ENCODE results near the gene PTER.

Gene PTER, protein sequence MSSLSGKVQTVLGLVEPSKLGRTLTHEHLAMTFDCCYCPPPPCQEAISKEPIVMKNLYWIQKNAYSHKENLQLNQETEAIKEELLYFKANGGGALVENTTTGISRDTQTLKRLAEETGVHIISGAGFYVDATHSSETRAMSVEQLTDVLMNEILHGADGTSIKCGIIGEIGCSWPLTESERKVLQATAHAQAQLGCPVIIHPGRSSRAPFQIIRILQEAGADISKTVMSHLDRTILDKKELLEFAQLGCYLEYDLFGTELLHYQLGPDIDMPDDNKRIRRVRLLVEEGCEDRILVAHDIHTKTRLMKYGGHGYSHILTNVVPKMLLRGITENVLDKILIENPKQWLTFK

DNA sequence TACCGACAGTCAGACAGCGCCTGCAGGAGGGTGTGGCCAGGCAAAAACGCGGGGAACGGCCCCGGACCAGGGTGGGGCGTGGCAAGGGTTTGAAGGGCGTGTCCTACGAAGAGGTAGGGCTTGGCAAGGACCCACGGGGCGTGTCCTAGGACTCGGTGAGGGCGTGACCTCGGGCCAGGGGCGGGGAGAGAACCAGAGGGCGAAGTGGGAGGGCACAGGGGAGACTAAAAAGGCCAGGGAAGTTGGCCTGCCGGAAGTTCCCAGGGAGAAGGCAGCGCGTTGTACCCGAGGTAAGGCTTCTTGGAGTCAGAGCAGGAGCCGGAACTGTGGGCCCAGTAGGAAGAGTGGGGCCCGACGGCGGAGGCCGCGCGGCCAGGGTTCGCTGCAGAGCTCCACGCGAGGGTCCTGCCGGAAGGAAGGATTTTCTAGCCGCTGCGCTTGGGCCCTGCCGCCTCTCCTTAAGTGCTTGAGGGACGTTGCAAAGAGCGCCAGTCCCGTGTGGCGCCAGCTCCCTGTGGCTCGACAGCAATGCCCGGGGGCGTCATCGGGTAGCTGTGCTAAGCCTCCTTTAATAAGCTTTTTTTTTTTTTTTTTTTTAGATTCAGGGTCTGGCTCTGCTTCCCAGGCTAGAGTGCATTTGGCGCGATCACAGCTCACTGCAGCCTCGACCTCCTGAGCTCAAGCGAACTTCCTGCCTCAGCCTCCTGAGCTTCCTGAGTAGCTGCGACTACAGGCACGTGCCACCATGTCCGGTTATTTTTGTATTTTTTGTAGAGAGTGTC lies at the start of gene PTER:
PTER (plus strand) TSS at position 253 of the 782 bp plus-strand sequence. CDS start 47,375 bp downstream, outside the sequence.
- TF ChIP-seq, protein P1, sequence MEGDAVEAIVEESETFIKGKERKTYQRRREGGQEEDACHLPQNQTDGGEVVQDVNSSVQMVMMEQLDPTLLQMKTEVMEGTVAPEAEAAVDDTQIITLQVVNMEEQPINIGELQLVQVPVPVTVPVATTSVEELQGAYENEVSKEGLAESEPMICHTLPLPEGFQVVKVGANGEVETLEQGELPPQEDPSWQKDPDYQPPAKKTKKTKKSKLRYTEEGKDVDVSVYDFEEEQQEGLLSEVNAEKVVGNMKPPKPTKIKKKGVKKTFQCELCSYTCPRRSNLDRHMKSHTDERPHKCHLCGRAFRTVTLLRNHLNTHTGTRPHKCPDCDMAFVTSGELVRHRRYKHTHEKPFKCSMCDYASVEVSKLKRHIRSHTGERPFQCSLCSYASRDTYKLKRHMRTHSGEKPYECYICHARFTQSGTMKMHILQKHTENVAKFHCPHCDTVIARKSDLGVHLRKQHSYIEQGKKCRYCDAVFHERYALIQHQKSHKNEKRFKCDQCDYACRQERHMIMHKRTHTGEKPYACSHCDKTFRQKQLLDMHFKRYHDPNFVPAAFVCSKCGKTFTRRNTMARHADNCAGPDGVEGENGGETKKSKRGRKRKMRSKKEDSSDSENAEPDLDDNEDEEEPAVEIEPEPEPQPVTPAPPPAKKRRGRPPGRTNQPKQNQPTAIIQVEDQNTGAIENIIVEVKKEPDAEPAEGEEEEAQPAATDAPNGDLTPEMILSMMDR (conservative IDR thresholded peaks at IDR 0.05; ENCODE audit: low read length), result no peak
- peak; percentile 94 for DNase-seq (ENCODE audit: low read depth)
- H3K4me3 ChIP-seq (ENCODE audit: low read length), result peak within 1 kb of the TSS; percentile 73

DNA sequence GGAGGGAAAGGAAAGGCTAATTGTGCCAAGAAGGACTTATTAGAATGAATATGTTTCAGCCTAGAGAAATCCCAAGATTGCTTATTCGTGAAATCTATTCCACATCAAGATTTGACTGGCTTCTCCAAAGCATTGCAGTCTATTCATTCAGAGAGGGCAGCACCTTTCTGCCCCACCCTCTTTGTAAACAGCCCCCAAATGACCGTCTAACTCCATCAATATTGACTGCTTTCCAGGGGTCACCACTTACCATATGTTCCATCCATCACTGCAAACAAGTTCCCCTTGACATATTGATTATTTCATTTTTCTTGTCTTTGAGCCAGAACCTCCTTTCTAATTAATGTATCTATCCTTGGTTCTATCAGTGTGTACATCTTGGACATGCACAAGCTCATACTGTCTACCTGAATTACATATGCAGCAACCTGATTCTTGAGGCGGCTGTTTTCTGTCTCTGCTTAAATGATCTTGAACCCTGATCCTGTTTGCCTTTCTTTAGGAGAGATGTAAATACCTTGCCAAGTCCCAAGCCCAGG lies 44.2 kb upstream of the PTER start:
- DNase-seq (ENCODE audit: low read depth), result no peak
- no peak overlapping the region for H3K4me3 ChIP-seq (ENCODE audit: low read length)
- TF ChIP-seq, protein P1 (conservative IDR thresholded peaks at IDR 0.05; ENCODE audit: low read length), result no peak

- H3K4me3 ChIP-seq (ENCODE audit: low read length), result no peak overlapping the region
- TF ChIP-seq, protein P1 (conservative IDR thresholded peaks at IDR 0.05; ENCODE audit: low read length), result no peak
- no peak for DNase-seq (ENCODE audit: low read depth)
These were observed 43.4 kb upstream of the PTER start for GRCh38 chr10:16393271-16393858.

GRCh38 chr10:16401416-16401815 lies 35.4 kb upstream of the PTER start:
- H3K4me3 ChIP-seq (ENCODE audit: low read length), result no peak overlapping the region
- no peak for DNase-seq (ENCODE audit: low read depth)
- TF ChIP-seq, protein P1 (conservative IDR thresholded peaks at IDR 0.05; ENCODE audit: low read length), result no peak

DNA sequence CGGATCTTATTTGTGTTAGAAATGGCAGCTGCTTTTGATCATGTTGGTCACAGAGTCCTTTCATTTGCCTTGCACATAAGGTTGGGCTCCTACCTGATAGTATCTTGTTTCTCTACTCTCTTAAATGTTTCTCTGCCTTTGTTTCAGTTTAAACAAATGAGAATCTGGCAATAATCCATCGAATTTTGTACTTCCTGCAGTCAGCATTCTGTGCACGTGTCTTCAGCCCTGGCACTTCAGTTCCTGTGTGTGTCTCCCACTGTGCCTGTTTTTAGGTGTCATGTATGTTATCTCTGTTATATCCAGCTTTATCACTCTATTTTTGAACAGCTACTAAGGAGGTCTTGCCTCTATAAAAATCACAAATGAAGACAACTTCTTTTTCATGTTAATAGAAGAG lies 28.4 kb upstream of the PTER start:
- TF ChIP-seq, protein P1 (conservative IDR thresholded peaks at IDR 0.05; ENCODE audit: low read length), result no peak
- DNase-seq (ENCODE audit: low read depth), result no peak
- H3K4me3 ChIP-seq (ENCODE audit: low read length), result no peak overlapping the region

GRCh38 chr10:16417341-16417740 lies 19.5 kb upstream of the PTER start:
- no peak for DNase-seq (ENCODE audit: low read depth)
- no peak overlapping the region for H3K4me3 ChIP-seq (ENCODE audit: low read length)
- TF ChIP-seq, protein P1 (conservative IDR thresholded peaks at IDR 0.05; ENCODE audit: low read length), result no peak

All from AG10803 (cell line).